K562 (cell line): Measurements from ENCODE around the gene CNDP2. TPM values are rescaled to one million over a fixed set of nuclear protein-coding genes. Genes with fewer than 3 reads are reported as not detected.

Experiments used
- ATAC-seq: fragments of 200-7000 bp; cut with Tn5 transposase; 3 replicates; pipeline ENCODE4 v1.9.1; 2020; ENCODE audit warnings: moderate library complexity
- BruUV-seq: library from RNA; stranded (reverse); fragments of 400-500 nt; replicated peaks from 2 replicates; lab custom pipeline; 2021; lab: Mats Ljungman, UMichigan
- CTCF ChIA-PET: fragments of 300-600 bp; formaldehyde crosslinking; extraction: SDS; loops from one replicate; lab custom pipeline; 2021; ENCODE audit warnings: low intra/inter-chr PET ratio; lab: Yijun Ruan, JAX
- POLR2A ChIA-PET: fragments of 300-600, 350-650 bp; sonication (Branson Sonifier 250); formaldehyde crosslinking; extraction: SDS; loops from one replicate; lab custom pipeline; 2021; ENCODE audit warnings: antibody characterized with exemption, inconsistent platforms; lab: Yijun Ruan, JAX
- DNase-seq, 4 experiments: peaks; one replicate each; pipeline versions ENCODE4 v3.0.0 to v3.0.0-alpha.2; 2011 to 2018; ENCODE audit warnings: low spot score in 3 of 4, mixed read lengths in 3 of 4; ENCODE audit errors: extremely low read depth in 1 of 4
- FAIRE-seq: peaks from 2 replicates; lab custom pipeline; 2011; peaks lifted over from hg19 to GRCh38; lab: Jason Lieb, UNC
- H2AFZ ChIP-seq: 2 replicates; pipeline ENCODE4 v1.6.0; 2011; ENCODE audit warnings: low read depth, low read length, control low read depth, inconsistent platforms
- H3K27ac ChIP-seq: fragments of 200-600 bp; 3 replicates; pipeline ENCODE4 v1.8.0; 2011; ENCODE audit warnings: low read depth, mild to moderate bottlenecking, control low read depth, inconsistent platforms, low read length, moderate library complexity, mixed read lengths; ENCODE audit errors: extremely low read depth
- H3K27me3 ChIP-seq, 2 experiments: fragments of 300-600 bp in 1 of 2; 2 replicates in 1 of 2; 3 replicates in 1 of 2; pipeline versions ENCODE4 v1.6.0 to v1.8.0; 2011; ENCODE audit warnings: inconsistent platforms in 2 of 2, low read length in 2 of 2, mild to moderate bottlenecking in 1 of 2, mixed read lengths in 1 of 2, moderate library complexity in 1 of 2; ENCODE audit not compliant: control insufficient read depth in 2 of 2, insufficient read depth in 2 of 2
- H3K36me3 ChIP-seq: fragments of 300-600 bp; 3 replicates; pipeline ENCODE4 v1.8.0; 2011; ENCODE audit warnings: mild to moderate bottlenecking, low read length, inconsistent platforms; ENCODE audit not compliant: control insufficient read depth, insufficient read depth
- H3K4me1 ChIP-seq, 2 experiments: fragments of 200-600 bp in 1 of 2; replicated peaks in 1 of 2; 2 replicates in 1 of 2; 3 replicates in 1 of 2; pipeline versions ENCODE4 v1.5.1 to v1.8.0; 2011; ENCODE audit warnings: inconsistent platforms in 2 of 2, low read length in 2 of 2, mild to moderate bottlenecking in 1 of 2, mixed read lengths in 1 of 2, moderate library complexity in 1 of 2; ENCODE audit not compliant: control insufficient read depth in 2 of 2, insufficient read depth in 2 of 2
- H3K4me2 ChIP-seq: 2 replicates; pipeline ENCODE4 v1.6.1; 2011; ENCODE audit warnings: low read length, control low read depth, inconsistent platforms, mixed read lengths; ENCODE audit not compliant: insufficient read depth
- H3K4me3 ChIP-seq: fragments of 200-600 bp; sonication (generic), shearing (Covaris generic); 2 replicates; pipeline ENCODE4 v1.5.1; 2016; ENCODE audit warnings: control low read depth, inconsistent platforms
- H3K79me2 ChIP-seq: fragments of 200-600 bp; 3 replicates; pipeline ENCODE4 v1.8.0; 2011; ENCODE audit warnings: low read length, inconsistent platforms; ENCODE audit not compliant: control insufficient read depth, insufficient read depth
- H3K9ac ChIP-seq, 2 experiments: 2 replicates each; pipeline versions ENCODE4 v1.6.0 to v1.6.1; 2011; ENCODE audit warnings: low read depth in 2 of 2, low read length in 2 of 2, control low read depth in 1 of 2, inconsistent platforms in 1 of 2, mild to moderate bottlenecking in 1 of 2, mixed read lengths in 1 of 2; ENCODE audit not compliant: insufficient read depth in 1 of 2
- H3K9me1 ChIP-seq: one replicate; pipeline ENCODE4 v1.6.0; 2011; ENCODE audit warnings: inconsistent platforms, mild to moderate bottlenecking, low read length, moderate library complexity; ENCODE audit not compliant: control insufficient read depth, insufficient read depth
- H3K9me3 ChIP-seq: replicated peaks from 2 replicates; pipeline ENCODE4 v1.5.1; 2011; ENCODE audit warnings: low read depth, low read length, inconsistent platforms; ENCODE audit not compliant: control insufficient read depth, insufficient read depth
- H4K20me1 ChIP-seq: replicated peaks from 2 replicates; pipeline ENCODE4 v1.6.1; 2011; ENCODE audit warnings: low read length, inconsistent platforms, mixed read lengths; ENCODE audit not compliant: control insufficient read depth, insufficient read depth
- ATF4 ChIP-seq: fragments of 450-650 bp; formaldehyde crosslinking; IDR thresholded peaks from 2 replicates; pipeline ENCODE4 v1.4.0; 2022; ENCODE audit warnings: mild to moderate bottlenecking, moderate library complexity
- ATF7 ChIP-seq: fragments of 450-650 bp; IDR thresholded peaks from 2 replicates; pipeline ENCODE4 v1.7.1; 2014; ENCODE audit warnings: mild to moderate bottlenecking, moderate library complexity
- CBX5 ChIP-seq: IDR thresholded peaks from 2 replicates; pipeline ENCODE4 v1.6.1; 2014; ENCODE audit warnings: low read depth, borderline replicate concordance
- ELF1 ChIP-seq: fragments of 200-800 bp; sonication (Bioruptor generic); IDR thresholded peaks from 2 replicates; pipeline ENCODE4 v1.6.1; 2016; ENCODE audit warnings: missing genetic modification characterization, missing compliant biosample characterization
- ETV1 ChIP-seq: fragments of 450-650 bp; conservative IDR thresholded peaks from 2 replicates; pipeline ENCODE4 v1.6.1; 2016; ENCODE audit warnings: missing genetic modification characterization, control low read depth, low read depth, missing compliant biosample characterization
- KDM2B ChIP-seq: fragments of 250-450 bp; sonication (Bioruptor Pico); IDR thresholded peaks from 2 replicates; pipeline ENCODE4 v1.8.0; 2021; ENCODE audit warnings: mild to moderate bottlenecking, moderate library complexity
- KLF10 ChIP-seq: fragments of 250-450 bp; sonication (Bioruptor Pico); IDR thresholded peaks from 2 replicates; pipeline ENCODE4 v1.6.1; 2021; ENCODE audit warnings: matching md5 sums
- MAZ ChIP-seq, 2 experiments: fragments of 450-650 bp in 1 of 2; sonication (generic) in 1 of 2; formaldehyde crosslinking; IDR thresholded peaks in 1 of 2; conservative IDR thresholded peaks in 1 of 2; 2 replicates each; pipeline versions ENCODE4 v1.4.0 to v1.5.0; 2020; ENCODE audit warnings: mild to moderate bottlenecking in 1 of 2, missing genetic modification reagents in 1 of 2
- NCOA2 ChIP-seq, 2 experiments: fragments of 450-650 bp; IDR thresholded peaks; 2 replicates each; pipeline ENCODE4 v1.6.1; 2018; ENCODE audit warnings: mild to moderate bottlenecking in 2 of 2, moderate library complexity in 1 of 2; ENCODE audit not compliant: partially characterized antibody in 2 of 2
- NFE2 ChIP-seq: IDR thresholded peaks from 2 replicates; pipeline ENCODE4 v1.6.1; 2014; ENCODE audit warnings: antibody characterized with exemption, low read depth
- PRDM10 ChIP-seq: fragments of 450-650 bp; IDR thresholded peaks from 2 replicates; pipeline ENCODE4 v1.6.1; 2018; ENCODE audit not compliant: partially characterized antibody
- RBM34 ChIP-seq: fragments of 200-400 bp; formaldehyde crosslinking; IDR thresholded peaks from 2 replicates; pipeline ENCODE4 v1.6.1; 2018; ENCODE audit warnings: low read length, borderline replicate concordance; ENCODE audit not compliant: insufficient read depth
- RFX1 ChIP-seq: fragments of 450-650 bp; IDR thresholded peaks from 2 replicates; pipeline ENCODE4 v1.6.1; 2016; ENCODE audit warnings: mild to moderate bottlenecking, moderate library complexity
- TAF9B ChIP-seq: fragments of 450-650 bp; IDR thresholded peaks from 2 replicates; pipeline ENCODE4 v1.6.1; 2018; ENCODE audit warnings: mild to moderate bottlenecking; ENCODE audit not compliant: partially characterized antibody
- VEZF1 ChIP-seq: fragments of 200-800 bp; sonication (Bioruptor generic); IDR thresholded peaks from 2 replicates; pipeline ENCODE4 v1.6.1; 2017; ENCODE audit warnings: missing genetic modification characterization, missing compliant biosample characterization
- WHSC1 ChIP-seq: IDR thresholded peaks from one replicate; pipeline ENCODE4 v1.6.1; 2012; ENCODE audit warnings: low read length, control low read depth, inconsistent platforms
- ZNF76 ChIP-seq: fragments of 250-450 bp; sonication (Bioruptor Pico); IDR thresholded peaks from 2 replicates; pipeline ENCODE4 v1.4.0; 2020; ENCODE audit warnings: mild to moderate bottlenecking, moderate library complexity, borderline replicate concordance
- WGBS: fragments of 100-300 bp; shearing (Covaris generic); methylation state at CpG from one replicate; pipeline ENCODE4 v1.1.6; 2016; ENCODE audit warnings: low coverage, mixed read lengths; ENCODE audit not compliant: insufficient coverage; ENCODE audit errors: missing lambda C conversion rate; 5-methylcytosine and 5-hydroxymethylcytosine counted together
- in situ Hi-C: fragments of 300-500 bp; cut with MboI; formaldehyde crosslinking; loops from 4 replicates; pipeline ENCODE4 v1.15.0; 2018; ENCODE audit warnings: inconsistent platforms, mixed read lengths
- intact Hi-C: fragments of 100-400 bp; cut with micrococcal nuclease; formaldehyde crosslinking; loops from 2 replicates; pipeline ENCODE4 v1.14.2; 2022
- polyA plus RNA-seq, 8 experiments: library from polyadenylated mRNA; depleted of rRNA in 4 of 8; stranded (reverse) in 5 of 8; unstranded in 3 of 8; fragments of >200 nt; fragmentation: Nextera tagmentation in 2 of 8; fragmentation: Illumina TruSeq in 1 of 8; extraction: Ambion mirVana in 2 of 8; extraction: Trizol in 1 of 8; gene quantifications; 2 replicates each; pipeline versions ENCODE4 v1.2.1 to v1.2.3, GENCODE V29; 2011 to 2014; ENCODE audit warnings: inconsistent platforms in 1 of 8, missing spikeins in 1 of 8
- total RNA-seq, 7 experiments: library from RNA; depleted of rRNA in 6 of 7; stranded (reverse); fragments of >200 nt in 6 of 7; fragmentation: Illumina TruSeq in 2 of 7; extraction: Trizol in 2 of 7; gene quantifications; 2 replicates each; pipeline versions ENCODE4 v1.2.1 to v1.2.3, GENCODE V29; 2011 to 2021; ENCODE audit warnings: low replicate concordance in 1 of 7

CNDP2 gene
- total and polyA plus RNA-seq, 9 of the 15 experiments (the other 6 are each of a cell fraction or from before 2014, with no cell fraction given), result 34.1 to 128 (median 53.8) TPM

- ATAC-seq (peak; percentile 62), FAIRE-seq (peak; percentile 80), DNase-seq (peak; percentile 40 to 73 (median 58))
- no peaks in the 10 kb centered on the region for H3K9me3 ChIP-seq
- in situ Hi-C loops, result no loop called here
- peak overlapping the region; percentile 37 for H2AFZ ChIP-seq
- peak overlapping the region; percentile 63 for H3K27ac ChIP-seq
- H3K79me2 ChIP-seq, result peaks cover 44% of the 10 kb centered on the region
- 16% methylated on average over 8 of the region's 9 CpGs for WGBS
- no TSS peak for BruUV-seq
- H3K4me2 ChIP-seq, result peak overlapping the region; percentile 78
- ChIA-PET CTCF (no interaction called here), POLR2A (interaction anchor here (0.6 kb wide), 2 partner anchors 9 to 326 kb away, joined by 3 read pairs; no protein-coding TSS in a partner anchor)
- H3K4me1 ChIP-seq, result peaks cover 13 to 19% of the 10 kb centered on the region in 2 experiments; a peak in 4 of 5 replicates
- H4K20me1 ChIP-seq, result no peaks in the 10 kb centered on the region
- H3K9me1 ChIP-seq, result no peaks in the 10 kb centered on the region
- peaks cover 57% of the 10 kb centered on the region; the same call in 2 of the 3 replicates for H3K36me3 ChIP-seq
- peak overlapping the region; percentile 15; the same call in 1 of the 2 replicates for H3K4me3 ChIP-seq
- intact Hi-C loops, result loop anchor here (5.0 kb wide), 2 partner anchors 53 to 1237 kb away; no protein-coding TSS in a partner anchor
- H3K27me3 ChIP-seq, result no peaks in the 10 kb centered on the region
- peak overlapping the region; percentile 44 to 61; a peak in 3 of 4 replicates for H3K9ac ChIP-seq
- TF ChIP-seq CBX5 (no peak), RBM34 (no peak), KLF10 (CRISPR knock-in tag) (no peak), NFE2 (no peak), RFX1 (peak; percentile 49), KDM2B (CRISPR knock-in tag) (no peak), ELF1 (peak; percentile 60), ATF4 (CRISPR knock-in tag) (no peak), PRDM10 (no peak), ATF7 (0 out of 2 replicates have a peak, but pooled peaks have one; percentile 12), VEZF1 (CRISPR knock-in tag) (0 out of 2 replicates have a peak, but pooled peaks have one; percentile 30), WHSC1 (no peak), TAF9B (no peak), MAZ (CRISPR knock-in tag; conservative IDR thresholded peaks at IDR 0.05 in 1 of 2, IDR thresholded peaks at IDR 0.05 in 1 of 2) (0 out of 4 replicates have a peak, but pooled peaks of 1 of the 2 experiments have one; percentile 31), ETV1 (tag) (0 out of 2 replicates have a peak, but pooled peaks have one; percentile 6), ZNF76 (CRISPR knock-in tag) (no peak), NCOA2 (IDR thresholded peaks at IDR 0.05; ENCODE audit: partially characterized antibody in 2 of 2) (no peak)
These were observed 3.5 kb downstream of the CNDP2 start for GRCh38 chr18:74499633-74500032.
